HepG2 (cell line): ENCODE measurements around the gene STXBP4. TPM values are rescaled to one million over a fixed set of nuclear protein-coding genes. Genes with fewer than 3 reads are reported as not detected.
A peak's percentile ranks its signal among the peaks of the same experiment; 100 is the strongest.

Source experiments
- ATAC-seq: fragments of 200-7000 bp; cut with Tn5 transposase; 3 replicates; pipeline ENCODE4 v1.9.1; 2020; ENCODE audit warnings: mild to moderate bottlenecking, moderate library complexity
- BruUV-seq: library from RNA; stranded (reverse); fragments of 400-500 nt; replicated peaks from 2 replicates; lab custom pipeline; 2021; lab: Mats Ljungman, UMichigan
- CTCF ChIA-PET: fragments of 300-600 bp; formaldehyde crosslinking; extraction: SDS; loops from one replicate; lab custom pipeline; 2021; ENCODE audit warnings: low total read pairs, inconsistent platforms, low intra/inter-chr PET ratio; lab: Yijun Ruan, JAX
- POLR2A ChIA-PET: fragments of 350-600 bp; sonication (Branson Sonifier 250); formaldehyde crosslinking; loops from one replicate; lab custom pipeline; 2020; ENCODE audit warnings: antibody characterized with exemption, inconsistent platforms; lab: Yijun Ruan, JAX
- DNase-seq: peaks from one replicate; pipeline ENCODE4 v3.0.0-alpha.2; 2015; ENCODE audit warnings: low spot score
- FAIRE-seq: peaks from 3 replicates; lab custom pipeline; 2011; peaks lifted over from hg19 to GRCh38; lab: Jason Lieb, UNC
- H2AFZ ChIP-seq: one replicate; pipeline ENCODE4 v1.6.1; 2011; ENCODE audit warnings: low read length, inconsistent platforms
- H3K27ac ChIP-seq: fragments of 300-600 bp; 3 replicates; pipeline ENCODE4 v1.8.0; 2011; ENCODE audit warnings: mixed run types, mild to moderate bottlenecking, mixed read lengths, low read length, inconsistent platforms; ENCODE audit not compliant: insufficient read depth; ENCODE audit errors: extremely low read length
- H3K27me3 ChIP-seq, 2 experiments: fragments of 200-600 bp in 1 of 2; 2 replicates in 1 of 2; 3 replicates in 1 of 2; pipeline versions ENCODE4 v1.6.0 to v1.8.0; 2011; ENCODE audit warnings: low read length in 2 of 2, mild to moderate bottlenecking in 2 of 2, moderate library complexity in 2 of 2, inconsistent platforms in 1 of 2; ENCODE audit not compliant: insufficient read depth in 2 of 2, control insufficient read depth in 1 of 2
- H3K36me3 ChIP-seq, 2 experiments: fragments of 200-600 bp in 1 of 2; replicated peaks in 1 of 2; 2 replicates in 1 of 2; 3 replicates in 1 of 2; pipeline versions ENCODE4 v1.5.1 to v1.8.0; 2011; ENCODE audit warnings: low read length in 2 of 2, inconsistent platforms in 1 of 2; ENCODE audit not compliant: insufficient read depth in 2 of 2, control insufficient read depth in 1 of 2
- H3K4me1 ChIP-seq: 2 replicates; pipeline ENCODE4 v1.5.1; 2012; ENCODE audit warnings: low read length, inconsistent platforms; ENCODE audit not compliant: insufficient read depth
- H3K4me2 ChIP-seq: 2 replicates; pipeline ENCODE4 v1.6.0; 2011; ENCODE audit warnings: low read depth, low read length, inconsistent platforms
- H3K4me3 ChIP-seq, 3 experiments: fragments of 200-600 bp in 1 of 3; sonication (generic), shearing (Covaris generic) in 1 of 3; replicated peaks in 1 of 3; 2 replicates each; pipeline ENCODE4 v1.5.1; 2011 to 2016; ENCODE audit warnings: low read length in 3 of 3, inconsistent platforms in 2 of 3, low read depth in 2 of 3, mild to moderate bottlenecking in 2 of 3, control low read depth in 1 of 3, mixed read lengths in 1 of 3; ENCODE audit not compliant: insufficient read depth in 1 of 3
- H3K79me2 ChIP-seq: one replicate; pipeline ENCODE4 v1.6.1; 2011; ENCODE audit warnings: low read length, inconsistent platforms; ENCODE audit not compliant: insufficient read depth
- H3K9ac ChIP-seq: 2 replicates; pipeline ENCODE4 v1.6.0; 2011; ENCODE audit warnings: mild to moderate bottlenecking, low read depth, low read length, inconsistent platforms; ENCODE audit not compliant: insufficient read depth
- H3K9me3 ChIP-seq: 2 replicates; pipeline ENCODE4 v1.5.1; 2012; ENCODE audit warnings: mild to moderate bottlenecking, low read length
- H4K20me1 ChIP-seq: 2 replicates; pipeline ENCODE4 v1.6.0; 2011; ENCODE audit warnings: inconsistent platforms, mild to moderate bottlenecking, low read length, moderate library complexity; ENCODE audit not compliant: insufficient read depth
- EP300 ChIP-seq, 3 experiments: sonication (generic) in 1 of 3; formaldehyde crosslinking in 1 of 3; IDR thresholded peaks; 2 replicates each; pipeline versions ENCODE4 v1.5.1 to v1.6.1; 2011 to 2020; ENCODE audit warnings: low read depth in 2 of 3, low read length in 2 of 3, borderline replicate concordance in 1 of 3, improper control_type of control experiment in 1 of 3, mild to moderate bottlenecking in 1 of 3, missing genetic modification reagents in 1 of 3, moderate library complexity in 1 of 3
- FOXA3 ChIP-seq: IDR thresholded peaks from 2 replicates; pipeline ENCODE4 v1.6.1; 2016; ENCODE audit warnings: missing genetic modification reagents, missing compliant biosample characterization
- GLI4 ChIP-seq: sonication (generic); formaldehyde crosslinking; IDR thresholded peaks from 2 replicates; pipeline ENCODE4 v1.5.1; 2020; ENCODE audit warnings: missing genetic modification reagents, mild to moderate bottlenecking, moderate library complexity, borderline replicate concordance
- MTF1 ChIP-seq: sonication (generic); formaldehyde crosslinking; IDR thresholded peaks from 2 replicates; pipeline ENCODE4 v1.5.0; 2020; ENCODE audit warnings: missing genetic modification reagents
- MXI1 ChIP-seq: IDR thresholded peaks from 3 replicates; pipeline ENCODE4 v1.6.1; 2012; ENCODE audit warnings: low read depth, low read length, inconsistent platforms, borderline replicate concordance
- PHF21A ChIP-seq: sonication (generic); formaldehyde crosslinking; IDR thresholded peaks from 2 replicates; pipeline ENCODE4 v1.5.0; 2020; ENCODE audit warnings: mild to moderate bottlenecking, missing genetic modification reagents
- POLR2AphosphoS2 ChIP-seq: IDR thresholded peaks from 2 replicates; pipeline ENCODE4 v1.6.1; 2011; ENCODE audit warnings: low read depth, low read length, improper control_type of control experiment
- SAFB2 ChIP-seq: sonication (generic); formaldehyde crosslinking; IDR thresholded peaks from 2 replicates; pipeline ENCODE4 v1.5.1; 2020; ENCODE audit warnings: missing genetic modification reagents, low read depth, mild to moderate bottlenecking, borderline replicate concordance
- ZBTB20 ChIP-seq: sonication (generic); formaldehyde crosslinking; IDR thresholded peaks from 2 replicates; pipeline ENCODE4 v1.8.1; 2023; ENCODE audit warnings: missing genetic modification reagents, low read depth, mild to moderate bottlenecking, borderline replicate concordance
- ZNF10 ChIP-seq: sonication (generic); formaldehyde crosslinking; IDR thresholded peaks from 2 replicates; pipeline ENCODE4 v1.4.0; 2020; ENCODE audit warnings: mild to moderate bottlenecking, low read depth, missing genetic modification reagents, borderline replicate concordance
- ZNF292 ChIP-seq: sonication (generic); formaldehyde crosslinking; IDR thresholded peaks from 2 replicates; pipeline ENCODE4 v1.8.1; 2022; ENCODE audit warnings: mild to moderate bottlenecking, low read depth, missing genetic modification reagents, borderline replicate concordance
- ZNF350 ChIP-seq: sonication (generic); formaldehyde crosslinking; IDR thresholded peaks from 2 replicates; pipeline ENCODE4 v1.4.0; 2020; ENCODE audit warnings: mild to moderate bottlenecking, low read depth, missing genetic modification reagents, borderline replicate concordance
- ZNF354B ChIP-seq: sonication (generic); formaldehyde crosslinking; IDR thresholded peaks from 2 replicates; pipeline ENCODE4 v1.8.0; 2022; ENCODE audit warnings: mild to moderate bottlenecking, missing genetic modification reagents
- ZNF431 ChIP-seq: sonication (generic); formaldehyde crosslinking; IDR thresholded peaks from 2 replicates; pipeline ENCODE4 v1.9.0; 2022; ENCODE audit warnings: missing genetic modification reagents, low read depth, mild to moderate bottlenecking, borderline replicate concordance
- ZNF549 ChIP-seq: sonication (generic); formaldehyde crosslinking; IDR thresholded peaks from 2 replicates; pipeline ENCODE4 v1.5.0; 2020; ENCODE audit warnings: missing genetic modification reagents
- ZNF614 ChIP-seq: IDR thresholded peaks from 2 replicates; pipeline ENCODE4 v1.6.1; 2018; ENCODE audit warnings: missing biosample characterization, missing genetic modification reagents, inconsistent platforms, borderline replicate concordance
- ZNF619 ChIP-seq: sonication (generic); formaldehyde crosslinking; IDR thresholded peaks from 2 replicates; pipeline ENCODE4 v1.4.0; 2020; ENCODE audit warnings: mild to moderate bottlenecking, missing genetic modification reagents
- WGBS: methylation state at CpG from one replicate; pipeline ENCODE4 v1.1.6; 2017; ENCODE audit warnings: low lambda C conversion rate; 5-methylcytosine and 5-hydroxymethylcytosine counted together
- in situ Hi-C: cut with HindIII; loops from 2 replicates; pipeline ENCODE4 v1.10.0; 2017; ENCODE audit warnings: low pct_unique_long_range_greater_than_20kb; ENCODE audit not compliant: extremely low pct_ligation_motif_present
- intact Hi-C: fragments of 100-400 bp; cut with micrococcal nuclease; formaldehyde crosslinking; loops from one replicate; pipeline ENCODE4 v1.10.0; 2022; ENCODE audit not compliant: unreplicated experiment
- polyA plus RNA-seq, 8 experiments: library from polyadenylated mRNA; depleted of rRNA in 3 of 8; stranded (reverse) in 7 of 8; unstranded in 1 of 8; fragments of >200 nt; fragmentation: Illumina TruSeq in 4 of 8; extraction: Trizol in 4 of 8; gene quantifications; 2 replicates each; pipeline versions ENCODE4 v1.2.1 to v1.2.3, GENCODE V29; 2011 to 2016; ENCODE audit warnings: low read depth in 4 of 8, missing spikeins in 1 of 8, mixed read lengths in 1 of 8; ENCODE audit not compliant: insufficient read depth in 1 of 8
- total RNA-seq, 5 experiments: library from RNA; depleted of rRNA; stranded (reverse); fragments of >200 nt; fragmentation: Illumina TruSeq; extraction: Trizol; gene quantifications; 2 replicates each; pipeline ENCODE4 v1.2.3, GENCODE V29; 2016; ENCODE audit warnings: low read depth in 1 of 5
- TF ChIP-seq, protein P1 (sequence below): sonication (generic); formaldehyde crosslinking; conservative IDR thresholded peaks from 2 replicates; pipeline ENCODE4 v1.4.0; 2020; ENCODE audit warnings: missing genetic modification reagents
- TF ChIP-seq, protein P2 (sequence below): sonication (generic); formaldehyde crosslinking; IDR thresholded peaks from 2 replicates; pipeline ENCODE4 v1.8.1; 2023; ENCODE audit warnings: missing genetic modification reagents, inconsistent platforms, borderline replicate concordance
- TF ChIP-seq, protein P3 (sequence below): sonication (generic); formaldehyde crosslinking; IDR thresholded peaks from 2 replicates; pipeline ENCODE4 v1.8.0; 2022; ENCODE audit warnings: mild to moderate bottlenecking, missing genetic modification reagents

STXBP4 gene
- total and polyA plus RNA-seq, 2 of the 13 experiments (the other 11 are each of a cell fraction or from before 2014, with no cell fraction given): 8.5 to 36.1 TPM

DNA sequence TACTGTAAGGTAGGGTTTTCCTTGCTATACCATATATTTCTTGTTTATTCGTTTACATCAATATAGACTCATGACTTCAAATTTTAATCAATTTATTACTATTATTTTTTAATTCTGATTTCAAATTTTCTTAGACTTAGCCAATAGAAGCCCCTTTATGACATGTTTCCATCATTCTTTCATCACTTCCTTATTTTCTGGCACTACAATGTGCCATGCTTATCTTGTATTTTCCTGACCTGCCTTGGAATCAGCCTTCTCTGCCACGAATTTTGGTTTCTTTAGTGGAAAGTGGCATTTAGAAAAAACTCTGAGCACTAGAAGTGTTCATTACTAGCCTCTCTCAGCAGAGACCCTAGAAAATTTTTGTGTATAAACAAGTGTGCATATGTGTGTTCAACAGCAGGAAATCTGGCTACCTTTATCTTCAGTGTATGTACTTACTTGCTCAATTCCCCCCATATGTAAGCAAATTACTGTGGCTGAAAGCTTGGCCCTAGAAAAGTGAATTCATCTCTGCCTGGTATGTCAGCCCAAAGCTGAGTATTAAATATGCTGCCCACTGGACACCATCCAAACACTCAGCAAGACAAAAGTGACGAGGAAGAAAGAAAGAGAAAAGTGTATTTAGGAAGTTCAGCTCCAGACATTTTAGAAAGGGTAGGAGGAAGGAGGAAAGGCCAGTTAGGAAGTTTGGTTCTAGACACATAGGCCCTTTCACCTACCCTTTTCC, 4.0 kb downstream of the STXBP4 start:
- Histone ChIP-seq H2AFZ (no peak overlapping the region), H3K4me2 (peak overlapping the region; percentile 52), H3K79me2 (peaks cover 95% of the 10 kb centered on the region), H3K9ac (peak overlapping the region; percentile 8; the same call in 1 of the 2 replicates), H3K9me3 (no peaks in the 10 kb centered on the region), H3K36me3 (no peaks in the 10 kb centered on the region), H3K4me1 (peaks cover 48% of the 10 kb centered on the region), H3K27me3 (no peaks in the 10 kb centered on the region; a peak in 1 of 5 replicates), H3K27ac (peak overlapping the region; percentile 39), H4K20me1 (no peaks in the 10 kb centered on the region), H3K4me3 (no peak overlapping the region)
- ChIA-PET CTCF (no interaction called here), POLR2A (interaction anchor here (0.8 to 1.7 kb wide), 3 partner anchors 20 to 474 kb away, joined by 3 to 4 read pairs (median 3); partner anchors contain the start of gene TOM1L1)
- FAIRE-seq (peak; percentile 54), ATAC-seq (no peak), DNase-seq (peak; percentile 61)
- 55% methylated on average over 3 of the region's 3 CpGs for WGBS
- in situ Hi-C loops: no loop called here
- BruUV-seq: no TSS peak
- intact Hi-C loops: no loop called here
- TF ChIP-seq ZNF10 (CRISPR knock-in tag) (no peak), ZNF354B (CRISPR knock-in tag) (no peak), SAFB2 (CRISPR knock-in tag) (no peak), ZNF292 (CRISPR knock-in tag) (no peak), POLR2AphosphoS2 (no peak), ZBTB20 (CRISPR knock-in tag) (no peak), MTF1 (CRISPR knock-in tag) (no peak), ZNF431 (CRISPR knock-in tag) (no peak), ZNF350 (CRISPR knock-in tag) (no peak), PHF21A (no peak), EP300 (IDR thresholded peaks at IDR 0.05; ENCODE audit: low read depth in 2 of 2, low read length in 2 of 2) (peak in 1 of 2 experiments; percentile 51; a peak in 2 of 4 replicates), EP300 (CRISPR knock-in tag; IDR thresholded peaks at IDR 0.05; ENCODE audit: borderline replicate concordance) (no peak), ZNF614 (CRISPR knock-in tag) (no peak; the same call in 1 of the 2 replicates), MXI1 (no peak), ZNF619 (CRISPR knock-in tag) (no peak), FOXA3 (CRISPR knock-in tag) (peak; percentile 76), ZNF549 (CRISPR knock-in tag) (no peak), GLI4 (CRISPR knock-in tag) (no peak)
- TF ChIP-seq, protein P1, sequence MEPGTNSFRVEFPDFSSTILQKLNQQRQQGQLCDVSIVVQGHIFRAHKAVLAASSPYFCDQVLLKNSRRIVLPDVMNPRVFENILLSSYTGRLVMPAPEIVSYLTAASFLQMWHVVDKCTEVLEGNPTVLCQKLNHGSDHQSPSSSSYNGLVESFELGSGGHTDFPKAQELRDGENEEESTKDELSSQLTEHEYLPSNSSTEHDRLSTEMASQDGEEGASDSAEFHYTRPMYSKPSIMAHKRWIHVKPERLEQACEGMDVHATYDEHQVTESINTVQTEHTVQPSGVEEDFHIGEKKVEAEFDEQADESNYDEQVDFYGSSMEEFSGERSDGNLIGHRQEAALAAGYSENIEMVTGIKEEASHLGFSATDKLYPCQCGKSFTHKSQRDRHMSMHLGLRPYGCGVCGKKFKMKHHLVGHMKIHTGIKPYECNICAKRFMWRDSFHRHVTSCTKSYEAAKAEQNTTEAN (CRISPR knock-in tag): peak; percentile 88
- TF ChIP-seq, protein P2, sequence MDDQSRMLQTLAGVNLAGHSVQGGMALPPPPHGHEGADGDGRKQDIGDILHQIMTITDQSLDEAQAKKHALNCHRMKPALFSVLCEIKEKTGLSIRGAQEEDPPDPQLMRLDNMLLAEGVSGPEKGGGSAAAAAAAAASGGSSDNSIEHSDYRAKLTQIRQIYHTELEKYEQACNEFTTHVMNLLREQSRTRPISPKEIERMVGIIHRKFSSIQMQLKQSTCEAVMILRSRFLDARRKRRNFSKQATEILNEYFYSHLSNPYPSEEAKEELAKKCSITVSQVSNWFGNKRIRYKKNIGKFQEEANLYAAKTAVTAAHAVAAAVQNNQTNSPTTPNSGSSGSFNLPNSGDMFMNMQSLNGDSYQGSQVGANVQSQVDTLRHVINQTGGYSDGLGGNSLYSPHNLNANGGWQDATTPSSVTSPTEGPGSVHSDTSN (CRISPR knock-in tag): no peak
- TF ChIP-seq, protein P3, sequence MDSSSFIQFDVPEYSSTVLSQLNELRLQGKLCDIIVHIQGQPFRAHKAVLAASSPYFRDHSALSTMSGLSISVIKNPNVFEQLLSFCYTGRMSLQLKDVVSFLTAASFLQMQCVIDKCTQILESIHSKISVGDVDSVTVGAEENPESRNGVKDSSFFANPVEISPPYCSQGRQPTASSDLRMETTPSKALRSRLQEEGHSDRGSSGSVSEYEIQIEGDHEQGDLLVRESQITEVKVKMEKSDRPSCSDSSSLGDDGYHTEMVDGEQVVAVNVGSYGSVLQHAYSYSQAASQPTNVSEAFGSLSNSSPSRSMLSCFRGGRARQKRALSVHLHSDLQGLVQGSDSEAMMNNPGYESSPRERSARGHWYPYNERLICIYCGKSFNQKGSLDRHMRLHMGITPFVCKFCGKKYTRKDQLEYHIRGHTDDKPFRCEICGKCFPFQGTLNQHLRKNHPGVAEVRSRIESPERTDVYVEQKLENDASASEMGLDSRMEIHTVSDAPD (CRISPR knock-in tag): no peak
